Measurements from ENCODE around the gene HOPX. TPM values are rescaled to one million over a fixed set of nuclear protein-coding genes. Genes with fewer than 3 reads are reported as not detected.
"Not testable (repeated sequence)": the region's sequence is repeated elsewhere in the genome, so short reads cannot be mapped to it uniquely, and the experiment has no call there.

HOPX gene
- polyA plus RNA-seq, 4 donors: 10.7 to 19.6 (median 15.6) TPM

GRCh38 chr4:56656346-56656643 is 24.8 kb downstream of the HOPX start:
- DNase-seq (ENCODE audit: low read depth in 4 of 4, low spot score in 2 of 4): peak in 1 of 4 donors; percentile 4

GRCh38 chr4:56655627-56656345 is 25.3 kb downstream of the HOPX start:
- no peak for DNase-seq (ENCODE audit: low read depth in 4 of 4, low spot score in 2 of 4)

GRCh38 chr4:56655209-56655626 is 25.9 kb downstream of the HOPX start:
- peak in 1 of 4 donors; percentile 38 for DNase-seq (ENCODE audit: low read depth in 4 of 4, low spot score in 2 of 4)

GRCh38 chr4:56654238-56654632 is 26.9 kb downstream of the HOPX start:
- DNase-seq (ENCODE audit: low read depth in 4 of 4, low spot score in 2 of 4): no peak

- no peak for DNase-seq (ENCODE audit: low read depth in 4 of 4, low spot score in 2 of 4)
Observed at GRCh38 chr4:56653461-56654237, 27.4 kb downstream of the HOPX start.

GRCh38 chr4:56652196-56652595 is 28.9 kb downstream of the HOPX start:
- DNase-seq (ENCODE audit: low read depth in 4 of 4, low spot score in 2 of 4): no peak

- no peak for DNase-seq (ENCODE audit: low read depth in 4 of 4, low spot score in 2 of 4)
Observed at GRCh38 chr4:56651056-56651350, 30.1 kb downstream of the HOPX start.

- DNase-seq (ENCODE audit: low read depth in 4 of 4, low spot score in 2 of 4): no peak
Observed at GRCh38 chr4:56650262-56651055, 30.6 kb downstream of the HOPX start.

- DNase-seq (ENCODE audit: low read depth in 4 of 4, low spot score in 2 of 4): no peak
Observed at GRCh38 chr4:56649445-56650261, 31.4 kb downstream of the HOPX start.

GRCh38 chr4:56648824-56649151 is 32.3 kb downstream of the HOPX start:
- DNase-seq (ENCODE audit: low read depth in 4 of 4, low spot score in 2 of 4): no peak

- no peak for DNase-seq (ENCODE audit: low read depth in 4 of 4, low spot score in 2 of 4)
Observed at GRCh38 chr4:56648021-56648823, 32.9 kb downstream of the HOPX start.

GRCh38 chr4:56646341-56646740 is 34.8 kb downstream of the HOPX start:
- no peak for DNase-seq (ENCODE audit: low read depth in 4 of 4, low spot score in 2 of 4)

GRCh38 chr4:56643596-56643995 is 37.5 kb downstream of the HOPX start:
- no peak for DNase-seq (ENCODE audit: low read depth in 4 of 4, low spot score in 2 of 4)

- no peak for DNase-seq (ENCODE audit: low read depth in 4 of 4, low spot score in 2 of 4)
Observed at GRCh38 chr4:56641494-56642051, 39.5 kb downstream of the HOPX start.

- no peak for DNase-seq (ENCODE audit: low read depth in 4 of 4, low spot score in 2 of 4)
Observed at GRCh38 chr4:56640621-56641493, 40.2 kb downstream of the HOPX start.

GRCh38 chr4:56637791-56638190 is 43.3 kb downstream of the HOPX start:
- no peak for DNase-seq (ENCODE audit: low read depth in 4 of 4, low spot score in 2 of 4)

- no peak for DNase-seq (ENCODE audit: low read depth in 4 of 4, low spot score in 2 of 4)
Observed at GRCh38 chr4:56637154-56637553, 43.9 kb downstream of the HOPX start.

GRCh38 chr4:56634954-56635353 is 46.1 kb downstream of the HOPX start:
- DNase-seq (ENCODE audit: low read depth in 4 of 4, low spot score in 2 of 4): not testable (repeated sequence)

- DNase-seq (ENCODE audit: low read depth in 4 of 4, low spot score in 2 of 4): no peak
Observed at GRCh38 chr4:56633486-56633885, 47.6 kb downstream of the HOPX start.

Data from left renal cortex interstitium (tissue), 4 donors.